ENCODE results near the gene ASAP2. TPM values are rescaled to one million over a fixed set of nuclear protein-coding genes. Genes with fewer than 3 reads are reported as not detected.
"Not testable (repeated sequence)": the region's sequence is repeated elsewhere in the genome, so short reads cannot be mapped to it uniquely, and the experiment has no call there.

ASAP2 gene
- total RNA-seq, 1 experiment from 2014 or later: 34.8 TPM

GRCh38 chr2:9250091-9250490, 43.5 kb downstream of the ASAP2 start:
- DNase-seq (ENCODE audit: low spot score): no peak

GRCh38 chr2:9250498-9251153, 44.0 kb downstream of the ASAP2 start:
- DNase-seq (ENCODE audit: low spot score): peak; percentile 71

GRCh38 chr2:9251154-9252001, 44.8 kb downstream of the ASAP2 start:
- peak; percentile 68 for DNase-seq (ENCODE audit: low spot score)

GRCh38 chr2:9252002-9252357, 45.4 kb downstream of the ASAP2 start:
- DNase-seq (ENCODE audit: low spot score): no peak

GRCh38 chr2:9255416-9255815, 48.8 kb downstream of the ASAP2 start:
- DNase-seq (ENCODE audit: low spot score): no peak

- DNase-seq (ENCODE audit: low spot score): no peak
These were observed 49.5 kb downstream of the ASAP2 start for GRCh38 chr2:9256147-9256546.

DNA sequence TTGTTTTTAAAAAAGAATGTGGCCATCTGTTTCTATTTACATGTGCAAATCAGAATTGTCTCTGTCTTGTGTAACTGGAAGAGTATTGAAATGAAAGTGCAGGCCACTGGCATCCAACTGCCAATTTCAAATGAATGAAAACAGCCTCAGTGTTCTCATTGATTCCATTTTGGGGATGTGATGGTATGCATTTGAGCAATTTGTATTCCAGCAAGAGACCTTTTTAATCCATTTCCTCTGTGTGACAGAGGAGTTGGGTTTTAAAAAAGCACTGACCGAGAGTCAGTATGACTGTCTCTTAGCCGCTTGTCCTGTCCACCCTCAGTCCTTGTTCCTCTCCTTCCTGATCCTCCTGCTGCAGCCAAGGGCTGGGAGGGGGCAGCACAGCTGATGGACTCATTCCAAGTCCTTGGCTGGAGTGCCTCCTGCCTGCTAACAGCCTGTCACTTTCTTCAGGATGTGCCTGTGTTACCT, 50.0 kb downstream of the ASAP2 start:
- no peak for DNase-seq (ENCODE audit: low spot score)

DNA sequence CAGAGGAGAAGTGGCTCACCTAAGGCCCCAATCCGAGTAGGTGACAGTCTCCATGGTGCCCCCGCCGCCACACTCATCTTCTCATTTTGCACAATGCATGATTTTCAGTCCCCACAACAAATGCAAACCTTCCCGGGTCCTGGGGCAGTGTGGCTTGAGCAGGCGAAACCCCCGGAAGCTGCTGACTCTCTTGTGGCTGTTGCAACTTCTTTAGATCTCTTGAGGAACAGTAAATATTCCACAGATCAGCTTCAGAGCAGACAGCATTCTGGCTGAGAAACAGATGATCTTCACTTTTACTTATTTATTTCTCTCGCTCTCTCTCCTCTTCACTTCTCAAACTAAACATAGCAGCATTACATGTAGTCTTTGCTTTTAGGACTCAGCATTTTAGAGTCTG, 51.9 kb downstream of the ASAP2 start:
- DNase-seq (ENCODE audit: low spot score): no peak

- no peak for DNase-seq (ENCODE audit: low spot score)
These were observed 52.4 kb downstream of the ASAP2 start for GRCh38 chr2:9258953-9259399.

GRCh38 chr2:9260464-9260918, 53.9 kb downstream of the ASAP2 start:
- no peak for DNase-seq (ENCODE audit: low spot score)

GRCh38 chr2:9261231-9261883, 54.7 kb downstream of the ASAP2 start:
- DNase-seq (ENCODE audit: low spot score): no peak

DNA sequence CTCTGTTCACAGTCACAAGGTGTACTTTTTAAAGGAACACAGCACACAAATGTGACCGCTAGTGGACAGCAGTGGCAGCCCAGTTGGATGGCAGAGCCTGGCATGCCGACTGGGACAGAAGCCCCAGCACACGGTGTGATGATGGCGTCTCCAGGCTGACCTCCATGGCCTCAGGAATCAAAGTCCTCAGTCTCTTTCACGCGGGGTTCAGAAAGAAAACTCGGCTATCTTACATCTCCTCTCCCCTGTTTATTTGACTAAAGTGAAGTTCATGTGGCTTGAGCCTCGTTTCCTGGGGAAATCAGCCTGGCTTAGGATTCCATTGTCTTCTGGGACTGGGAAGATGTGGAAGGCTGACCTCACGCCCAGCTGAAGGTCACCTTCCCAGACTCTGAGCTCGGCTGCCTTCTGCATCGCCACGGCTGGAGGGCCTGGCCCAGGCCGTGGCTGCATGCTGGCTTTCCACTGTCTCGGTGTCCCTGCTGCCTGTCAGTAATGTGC, 56.1 kb downstream of the ASAP2 start:
- no peak for DNase-seq (ENCODE audit: low spot score)

DNA sequence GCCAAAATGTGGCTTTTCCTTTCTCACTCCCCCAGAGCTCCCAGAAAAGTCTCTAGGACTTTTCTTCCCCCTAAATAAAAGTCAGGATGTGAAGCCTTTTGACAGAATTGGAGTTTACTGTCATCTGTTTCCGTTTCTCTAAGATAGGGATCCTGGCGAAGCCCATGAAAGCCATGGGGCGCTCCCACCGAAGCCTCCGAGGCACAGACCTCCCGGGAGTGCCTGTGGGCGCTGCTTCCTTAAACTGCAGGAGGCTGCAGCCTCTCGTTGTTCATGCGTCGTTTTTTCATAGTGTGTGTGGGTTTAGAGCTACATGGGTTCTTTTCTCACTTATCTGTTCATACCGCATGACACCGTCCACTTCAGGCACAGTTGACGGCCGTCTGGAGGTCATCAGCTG, 56.8 kb downstream of the ASAP2 start:
- no peak for DNase-seq (ENCODE audit: low spot score)

- no peak for DNase-seq (ENCODE audit: low spot score)
These were observed 57.7 kb downstream of the ASAP2 start for GRCh38 chr2:9264301-9264700.

- DNase-seq (ENCODE audit: low spot score): no peak
These were observed 60.1 kb downstream of the ASAP2 start for GRCh38 chr2:9266711-9267110.

GRCh38 chr2:9267286-9267685, 60.7 kb downstream of the ASAP2 start:
- not testable (repeated sequence) for DNase-seq (ENCODE audit: low spot score)

DNA sequence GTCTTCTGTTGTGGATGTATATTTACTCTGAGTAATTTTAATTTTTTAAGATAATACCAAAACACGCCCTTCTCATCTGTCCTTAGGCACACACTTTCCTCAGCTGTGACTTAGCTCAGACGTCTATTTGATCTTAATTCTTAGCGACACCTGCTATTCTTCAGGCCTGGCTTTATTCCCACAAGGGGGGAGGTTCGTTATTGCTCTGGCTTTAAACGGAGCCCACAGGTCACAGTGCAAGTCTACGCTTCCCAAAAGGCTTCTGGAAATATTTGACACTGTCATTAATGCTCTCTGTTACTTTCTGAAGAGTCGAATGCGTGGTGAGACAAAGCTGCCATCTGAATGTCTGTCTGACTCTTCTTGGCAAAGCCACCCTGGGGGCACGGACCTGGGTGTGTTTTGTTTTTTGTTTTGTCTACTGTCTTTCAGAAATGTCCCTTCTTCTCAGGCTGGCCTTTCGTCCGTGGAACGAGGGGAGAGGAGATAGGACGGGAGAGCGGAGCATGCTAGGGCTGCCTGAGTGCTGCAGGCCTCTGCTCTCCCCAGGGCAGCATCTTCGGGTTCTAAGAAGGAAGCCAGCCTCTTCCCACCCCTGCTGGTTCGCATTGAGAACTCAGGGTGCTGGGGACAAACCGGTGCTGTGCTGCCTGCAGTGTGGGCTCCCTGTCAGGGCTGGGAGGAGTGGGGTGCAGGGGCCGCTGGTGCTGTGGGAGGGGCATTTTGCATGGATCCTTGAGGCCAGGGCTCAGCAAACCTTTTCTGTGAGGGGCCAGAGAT, 61.9 kb downstream of the ASAP2 start:
- DNase-seq (ENCODE audit: low spot score): no peak

DNA sequence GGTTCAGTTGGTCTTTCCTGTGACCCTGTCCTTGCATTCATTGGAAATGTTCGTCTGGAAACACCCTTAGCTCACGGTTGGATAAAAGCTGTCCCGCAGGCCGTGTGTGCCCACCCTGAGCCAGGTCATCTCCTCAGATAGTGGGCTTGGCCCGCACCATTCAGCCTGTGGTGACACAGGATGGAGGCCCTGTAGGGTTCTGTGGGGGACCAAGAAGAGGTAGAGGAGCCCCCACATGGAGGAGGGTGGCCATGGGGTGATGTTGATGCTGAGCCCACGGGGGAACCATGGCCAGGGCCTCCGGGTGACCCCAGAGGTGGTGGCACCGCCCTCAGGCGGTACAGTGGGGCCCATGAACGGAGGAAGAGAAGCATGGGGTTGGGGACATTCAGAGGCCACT, 62.7 kb downstream of the ASAP2 start:
- no peak for DNase-seq (ENCODE audit: low spot score)

- DNase-seq (ENCODE audit: low spot score): no peak
These were observed 63.2 kb downstream of the ASAP2 start for GRCh38 chr2:9269695-9270360.

DNA sequence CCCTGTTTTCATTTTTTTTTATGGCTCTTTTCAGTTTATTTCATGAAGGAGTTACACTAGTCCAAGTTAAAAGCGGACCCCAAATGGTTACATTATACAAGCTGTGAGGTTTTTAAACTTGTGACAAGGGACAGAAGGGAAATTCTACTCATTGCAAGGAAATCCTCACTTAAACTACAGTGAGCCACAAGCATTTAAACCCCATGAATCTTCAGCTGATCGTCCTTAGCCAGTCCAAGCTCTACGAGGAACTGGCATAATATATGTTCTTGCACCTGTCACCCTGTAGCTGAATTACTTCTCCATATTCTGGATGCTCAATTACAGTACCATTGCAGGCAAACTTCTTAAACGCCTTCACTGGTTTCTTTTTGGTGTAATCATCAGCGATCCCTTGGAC, 64.5 kb downstream of the ASAP2 start:
- DNase-seq (ENCODE audit: low spot score): no peak

- no peak for DNase-seq (ENCODE audit: low spot score)
These were observed 65.1 kb downstream of the ASAP2 start for GRCh38 chr2:9271691-9272090.
